Mammary epithelial cell (primary cell): Measurements from ENCODE around the gene ABI1.
A peak's percentile ranks its signal among the peaks of the same experiment; 100 is the strongest.

Source experiments
- EZH2 ChIP-seq: IDR thresholded peaks from 2 replicates; pipeline ENCODE4 v1.6.1; 2012; ENCODE audit warnings: low read length, inconsistent platforms, borderline replicate concordance
- TF ChIP-seq, protein P1 (sequence below), 2 donors: IDR thresholded peaks in 1 of 2; conservative IDR thresholded peaks in 1 of 2; 2 replicates each; pipeline ENCODE4 v1.5.1; 2011 to 2012; ENCODE audit warnings: inconsistent platforms in 2 of 2, low read length in 2 of 2, mild to moderate bottlenecking in 2 of 2, control low read depth in 1 of 2, low read depth in 1 of 2; ENCODE audit not compliant: insufficient read depth in 1 of 2; ENCODE audit errors: extremely low read depth in 1 of 2

GRCh38 chr10:26869528-26869927 lies 8.8 kb upstream of the ABI1 start:
- no peak for TF ChIP-seq EZH2
- TF ChIP-seq, protein P1, sequence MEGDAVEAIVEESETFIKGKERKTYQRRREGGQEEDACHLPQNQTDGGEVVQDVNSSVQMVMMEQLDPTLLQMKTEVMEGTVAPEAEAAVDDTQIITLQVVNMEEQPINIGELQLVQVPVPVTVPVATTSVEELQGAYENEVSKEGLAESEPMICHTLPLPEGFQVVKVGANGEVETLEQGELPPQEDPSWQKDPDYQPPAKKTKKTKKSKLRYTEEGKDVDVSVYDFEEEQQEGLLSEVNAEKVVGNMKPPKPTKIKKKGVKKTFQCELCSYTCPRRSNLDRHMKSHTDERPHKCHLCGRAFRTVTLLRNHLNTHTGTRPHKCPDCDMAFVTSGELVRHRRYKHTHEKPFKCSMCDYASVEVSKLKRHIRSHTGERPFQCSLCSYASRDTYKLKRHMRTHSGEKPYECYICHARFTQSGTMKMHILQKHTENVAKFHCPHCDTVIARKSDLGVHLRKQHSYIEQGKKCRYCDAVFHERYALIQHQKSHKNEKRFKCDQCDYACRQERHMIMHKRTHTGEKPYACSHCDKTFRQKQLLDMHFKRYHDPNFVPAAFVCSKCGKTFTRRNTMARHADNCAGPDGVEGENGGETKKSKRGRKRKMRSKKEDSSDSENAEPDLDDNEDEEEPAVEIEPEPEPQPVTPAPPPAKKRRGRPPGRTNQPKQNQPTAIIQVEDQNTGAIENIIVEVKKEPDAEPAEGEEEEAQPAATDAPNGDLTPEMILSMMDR (conservative IDR thresholded peaks at IDR 0.05 in 1 of 2, IDR thresholded peaks at IDR 0.05 in 1 of 2; ENCODE audit: extremely low read depth in 1 of 2, insufficient read depth in 1 of 2, low read depth in 1 of 2, low read length in 2 of 2): peak in 1 of 2 donors; percentile 9
